Ishikawa (cell line): ENCODE data around the gene ZNF282.

Experiments used
- EGR1 ChIP-seq: IDR thresholded peaks from 2 replicates; pipeline ENCODE4 v1.6.1; 2012
- EP300 ChIP-seq: IDR thresholded peaks from 2 replicates; pipeline ENCODE4 v1.6.1; 2012; ENCODE audit warnings: borderline replicate concordance
- FOXM1 ChIP-seq: IDR thresholded peaks from 2 replicates; pipeline ENCODE4 v1.6.1; 2012; ENCODE audit warnings: low read depth, borderline replicate concordance
- NFIC ChIP-seq: IDR thresholded peaks from 2 replicates; pipeline ENCODE4 v1.6.1; 2012
- TCF12 ChIP-seq: IDR thresholded peaks from 2 replicates; pipeline ENCODE4 v1.6.1; 2012; ENCODE audit warnings: low read depth
- TF ChIP-seq, protein P1 (sequence below): IDR thresholded peaks from 2 replicates; pipeline ENCODE4 v1.6.1; 2012
- TF ChIP-seq, protein P2 (sequence below): IDR thresholded peaks from 2 replicates; pipeline ENCODE4 v1.6.1; 2012
- TF ChIP-seq, protein P3 (sequence below): IDR thresholded peaks from 2 replicates; pipeline ENCODE4 v1.6.1; 2012; ENCODE audit warnings: low read depth, mild to moderate bottlenecking

DNA sequence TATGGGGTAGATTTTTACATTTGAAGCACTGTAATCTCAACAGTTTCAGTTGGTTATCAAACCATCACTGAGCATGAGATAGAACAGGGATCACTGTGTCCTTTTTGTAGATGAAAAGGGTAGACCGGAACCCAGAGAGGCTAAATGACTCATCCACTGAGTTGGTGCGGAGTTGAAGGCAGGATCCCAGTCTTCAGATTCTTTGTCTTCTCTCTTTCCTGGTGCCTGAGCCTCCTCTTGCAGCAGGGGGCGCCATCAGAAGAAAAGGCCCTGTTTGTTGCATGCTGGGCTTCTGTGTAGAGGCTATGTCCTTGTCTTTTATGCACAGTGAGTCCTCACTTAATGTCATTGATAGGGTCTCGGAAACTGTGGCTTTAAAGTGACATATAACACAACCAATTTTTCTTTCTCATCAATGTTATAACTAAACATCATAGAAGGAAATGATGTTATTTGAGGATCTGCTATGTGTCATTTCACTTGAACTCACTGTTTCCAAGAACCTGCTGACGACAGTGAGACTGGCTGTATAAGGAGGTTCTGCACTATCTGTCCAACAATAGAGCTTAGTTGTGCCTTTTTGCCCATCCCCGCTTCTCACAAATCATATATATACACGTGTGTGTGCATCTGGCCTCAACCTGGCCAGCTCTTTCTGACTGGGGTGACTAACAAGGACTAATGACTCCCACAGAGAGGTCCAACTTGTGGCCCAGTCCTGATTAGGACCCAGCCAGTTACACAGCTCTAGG, 14.3 kb downstream of the ZNF282 start:
- TF ChIP-seq NFIC = no peak
- TF ChIP-seq, protein P1, sequence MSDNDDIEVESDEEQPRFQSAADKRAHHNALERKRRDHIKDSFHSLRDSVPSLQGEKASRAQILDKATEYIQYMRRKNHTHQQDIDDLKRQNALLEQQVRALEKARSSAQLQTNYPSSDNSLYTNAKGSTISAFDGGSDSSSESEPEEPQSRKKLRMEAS = no peak
- no peak for TF ChIP-seq TCF12
- TF ChIP-seq, protein P2, sequence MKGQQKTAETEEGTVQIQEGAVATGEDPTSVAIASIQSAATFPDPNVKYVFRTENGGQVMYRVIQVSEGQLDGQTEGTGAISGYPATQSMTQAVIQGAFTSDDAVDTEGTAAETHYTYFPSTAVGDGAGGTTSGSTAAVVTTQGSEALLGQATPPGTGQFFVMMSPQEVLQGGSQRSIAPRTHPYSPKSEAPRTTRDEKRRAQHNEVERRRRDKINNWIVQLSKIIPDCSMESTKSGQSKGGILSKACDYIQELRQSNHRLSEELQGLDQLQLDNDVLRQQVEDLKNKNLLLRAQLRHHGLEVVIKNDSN = no peak
- no peak for TF ChIP-seq EP300
- TF ChIP-seq FOXM1 = no peak
- TF ChIP-seq, protein P3, sequence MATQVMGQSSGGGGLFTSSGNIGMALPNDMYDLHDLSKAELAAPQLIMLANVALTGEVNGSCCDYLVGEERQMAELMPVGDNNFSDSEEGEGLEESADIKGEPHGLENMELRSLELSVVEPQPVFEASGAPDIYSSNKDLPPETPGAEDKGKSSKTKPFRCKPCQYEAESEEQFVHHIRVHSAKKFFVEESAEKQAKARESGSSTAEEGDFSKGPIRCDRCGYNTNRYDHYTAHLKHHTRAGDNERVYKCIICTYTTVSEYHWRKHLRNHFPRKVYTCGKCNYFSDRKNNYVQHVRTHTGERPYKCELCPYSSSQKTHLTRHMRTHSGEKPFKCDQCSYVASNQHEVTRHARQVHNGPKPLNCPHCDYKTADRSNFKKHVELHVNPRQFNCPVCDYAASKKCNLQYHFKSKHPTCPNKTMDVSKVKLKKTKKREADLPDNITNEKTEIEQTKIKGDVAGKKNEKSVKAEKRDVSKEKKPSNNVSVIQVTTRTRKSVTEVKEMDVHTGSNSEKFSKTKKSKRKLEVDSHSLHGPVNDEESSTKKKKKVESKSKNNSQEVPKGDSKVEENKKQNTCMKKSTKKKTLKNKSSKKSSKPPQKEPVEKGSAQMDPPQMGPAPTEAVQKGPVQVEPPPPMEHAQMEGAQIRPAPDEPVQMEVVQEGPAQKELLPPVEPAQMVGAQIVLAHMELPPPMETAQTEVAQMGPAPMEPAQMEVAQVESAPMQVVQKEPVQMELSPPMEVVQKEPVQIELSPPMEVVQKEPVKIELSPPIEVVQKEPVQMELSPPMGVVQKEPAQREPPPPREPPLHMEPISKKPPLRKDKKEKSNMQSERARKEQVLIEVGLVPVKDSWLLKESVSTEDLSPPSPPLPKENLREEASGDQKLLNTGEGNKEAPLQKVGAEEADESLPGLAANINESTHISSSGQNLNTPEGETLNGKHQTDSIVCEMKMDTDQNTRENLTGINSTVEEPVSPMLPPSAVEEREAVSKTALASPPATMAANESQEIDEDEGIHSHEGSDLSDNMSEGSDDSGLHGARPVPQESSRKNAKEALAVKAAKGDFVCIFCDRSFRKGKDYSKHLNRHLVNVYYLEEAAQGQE = no peak
- no peak for TF ChIP-seq EGR1
